RPMI7951 (cell line): ENCODE data around the gene OSBPL9. TPM values are rescaled to one million over a fixed set of nuclear protein-coding genes. Genes with fewer than 3 reads are reported as not detected.
"Not testable (repeated sequence)": the region's sequence is repeated elsewhere in the genome, so short reads cannot be mapped to it uniquely, and the experiment has no call there.

Experiments
- DNase-seq: peaks from one replicate; pipeline ENCODE4 v3.0.0-alpha.2; 2012; ENCODE audit warnings: low read depth
- total RNA-seq: library from RNA; depleted of rRNA; stranded (reverse); fragments of >200 nt; shearing (Covaris generic); gene quantifications from 2 replicates; pipeline ENCODE4 v1.2.3, GENCODE V29; 2014

Gene OSBPL9
- total RNA-seq, 1 experiment from 2014 or later = 101 TPM

- DNase-seq = no peak
These were observed 18.7 kb downstream of the OSBPL9 start for GRCh38 chr1:51635615-51636014.

- DNase-seq = peak; percentile 7
These were observed 19.3 kb downstream of the OSBPL9 start for GRCh38 chr1:51636191-51636590.

- peak; percentile 86 for DNase-seq
These were observed 20.1 kb downstream of the OSBPL9 start for GRCh38 chr1:51636764-51637522.

GRCh38 chr1:51638350-51638749 is 21.5 kb downstream of the OSBPL9 start:
- DNase-seq = no peak

- no peak for DNase-seq
These were observed 22.8 kb downstream of the OSBPL9 start for GRCh38 chr1:51639694-51640093.

- DNase-seq = no peak
These were observed 24.2 kb downstream of the OSBPL9 start for GRCh38 chr1:51641096-51641495.

GRCh38 chr1:51642739-51643142 is 25.8 kb downstream of the OSBPL9 start:
- peak; percentile 76 for DNase-seq

- DNase-seq = no peak
These were observed 26.5 kb downstream of the OSBPL9 start for GRCh38 chr1:51643362-51643761.

GRCh38 chr1:51644020-51644419 is 27.1 kb downstream of the OSBPL9 start:
- no peak for DNase-seq

GRCh38 chr1:51644533-51645197 is 27.8 kb downstream of the OSBPL9 start:
- DNase-seq = peak; percentile 81

GRCh38 chr1:51646592-51646991 is 29.7 kb downstream of the OSBPL9 start:
- DNase-seq = not testable (repeated sequence)

GRCh38 chr1:51648180-51649109 is 31.6 kb downstream of the OSBPL9 start:
- peak; percentile 69 for DNase-seq

- no peak for DNase-seq
These were observed 32.8 kb downstream of the OSBPL9 start for GRCh38 chr1:51649593-51650091.

- no peak for DNase-seq
These were observed 33.3 kb downstream of the OSBPL9 start for GRCh38 chr1:51650198-51650597.

- no peak for DNase-seq
These were observed 34.7 kb downstream of the OSBPL9 start for GRCh38 chr1:51651552-51651942.

GRCh38 chr1:51652599-51652998 is 35.7 kb downstream of the OSBPL9 start:
- DNase-seq = no peak

- DNase-seq = no peak
These were observed 36.2 kb downstream of the OSBPL9 start for GRCh38 chr1:51653127-51653526.

GRCh38 chr1:51654000-51654399 is 37.1 kb downstream of the OSBPL9 start:
- DNase-seq = no peak

GRCh38 chr1:51656374-51656773 is 39.5 kb downstream of the OSBPL9 start:
- DNase-seq = no peak

- DNase-seq = no peak
These were observed 43.7 kb downstream of the OSBPL9 start for GRCh38 chr1:51660580-51660979.

- DNase-seq = peak; percentile 97
These were observed 44.2 kb downstream of the OSBPL9 start for GRCh38 chr1:51661081-51661518.

GRCh38 chr1:51663105-51663504 is 46.2 kb downstream of the OSBPL9 start:
- peak; percentile 33 for DNase-seq
